T follicular helper cell (primary cell): ENCODE results near the gene RTL1.

Experiments used
- DNase-seq: peaks from one replicate; pipeline ENCODE4 v3.0.0-alpha.2; 2020; ENCODE audit warnings: low read depth

RTL1 gene

DNA sequence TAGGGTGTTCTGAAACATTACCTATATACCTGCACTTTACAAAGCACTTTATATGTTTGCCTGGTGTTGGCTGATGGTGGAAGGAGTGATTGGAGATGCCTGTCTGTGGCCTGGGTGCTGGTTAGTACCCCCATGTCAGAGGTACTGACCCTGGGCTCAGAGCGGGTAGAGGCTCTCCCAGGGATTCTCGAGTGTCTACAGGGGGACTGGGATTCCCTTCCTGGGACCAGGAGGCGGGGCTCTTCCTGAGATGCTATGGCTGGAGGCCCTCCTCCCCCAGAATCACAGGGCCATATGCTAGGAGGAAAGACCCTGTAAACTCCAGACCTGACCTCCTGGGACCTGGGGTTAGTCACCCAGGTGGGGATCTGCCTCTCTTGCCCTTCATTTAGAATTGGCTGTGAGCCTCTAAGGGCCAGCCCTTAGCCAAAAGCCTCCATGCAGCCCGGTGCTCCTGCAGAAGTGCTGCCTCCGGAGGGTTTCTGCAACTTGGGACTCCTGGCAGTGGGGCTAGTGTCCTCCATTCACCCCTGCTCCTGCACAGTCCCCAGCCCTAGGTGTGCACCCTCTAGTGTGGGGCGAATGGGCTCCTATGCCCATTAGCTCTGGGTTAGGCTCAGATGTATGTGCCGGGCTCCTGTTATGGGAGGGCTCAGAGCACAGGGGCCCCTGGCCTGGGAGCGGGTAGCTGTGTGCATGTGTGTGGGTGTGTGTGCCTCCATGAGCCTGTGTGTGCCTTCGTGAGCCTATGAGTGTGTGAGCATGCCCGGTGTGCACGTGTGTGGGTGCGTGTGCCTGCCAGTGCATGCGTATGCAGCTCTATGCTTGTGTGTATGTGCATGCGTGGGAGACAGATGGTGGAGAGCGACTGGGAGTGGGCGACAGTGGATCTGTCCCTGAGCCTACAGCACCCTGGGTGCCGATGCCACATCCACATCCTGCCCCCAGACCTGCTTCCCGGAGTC is 36.6 kb downstream of the RTL1 start:
- no peak for DNase-seq

DNA sequence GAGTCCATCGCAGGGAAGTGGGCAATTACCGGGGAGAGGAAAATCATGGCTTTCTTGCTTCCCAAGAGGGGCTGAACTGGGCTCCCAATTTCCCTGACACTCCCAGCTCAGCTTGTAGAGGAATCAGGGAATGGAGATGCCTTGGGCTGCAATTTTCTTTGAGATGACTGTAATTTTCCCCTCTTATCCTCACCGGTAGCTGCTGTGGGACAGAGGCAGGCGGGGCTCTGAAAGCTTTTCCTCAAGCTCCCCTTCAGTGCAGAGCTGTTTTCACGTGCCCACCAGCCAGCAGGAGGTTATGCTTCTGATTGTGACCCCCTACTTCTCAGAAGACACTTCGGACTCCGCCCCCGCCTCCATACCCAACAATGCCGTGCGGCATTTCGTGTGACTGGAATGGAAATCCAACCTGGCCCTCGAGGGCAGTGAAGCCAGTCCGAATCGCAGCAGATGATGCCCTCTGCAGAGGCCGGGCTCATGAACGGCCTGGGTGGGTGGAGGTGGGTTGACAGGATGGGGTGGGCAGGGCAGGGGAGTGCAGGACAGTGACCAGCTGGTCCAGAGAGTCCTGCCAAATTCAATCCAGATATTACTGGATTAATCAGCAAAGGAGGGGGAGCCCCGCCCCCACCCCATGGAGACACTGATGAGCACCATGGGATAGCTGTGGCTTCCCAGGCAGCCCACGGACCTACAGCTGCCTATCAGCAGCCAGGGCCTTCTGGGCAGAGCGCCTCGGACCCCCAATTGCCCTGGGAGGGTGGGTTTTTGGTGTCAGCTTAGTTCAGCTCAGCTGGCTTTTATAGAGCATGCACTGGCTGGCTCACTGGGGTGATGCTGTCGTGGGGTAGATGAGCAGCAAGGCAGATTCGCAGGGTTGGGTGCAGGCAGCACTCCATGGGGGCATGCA is 37.6 kb downstream of the RTL1 start:
- DNase-seq, result no peak

DNA sequence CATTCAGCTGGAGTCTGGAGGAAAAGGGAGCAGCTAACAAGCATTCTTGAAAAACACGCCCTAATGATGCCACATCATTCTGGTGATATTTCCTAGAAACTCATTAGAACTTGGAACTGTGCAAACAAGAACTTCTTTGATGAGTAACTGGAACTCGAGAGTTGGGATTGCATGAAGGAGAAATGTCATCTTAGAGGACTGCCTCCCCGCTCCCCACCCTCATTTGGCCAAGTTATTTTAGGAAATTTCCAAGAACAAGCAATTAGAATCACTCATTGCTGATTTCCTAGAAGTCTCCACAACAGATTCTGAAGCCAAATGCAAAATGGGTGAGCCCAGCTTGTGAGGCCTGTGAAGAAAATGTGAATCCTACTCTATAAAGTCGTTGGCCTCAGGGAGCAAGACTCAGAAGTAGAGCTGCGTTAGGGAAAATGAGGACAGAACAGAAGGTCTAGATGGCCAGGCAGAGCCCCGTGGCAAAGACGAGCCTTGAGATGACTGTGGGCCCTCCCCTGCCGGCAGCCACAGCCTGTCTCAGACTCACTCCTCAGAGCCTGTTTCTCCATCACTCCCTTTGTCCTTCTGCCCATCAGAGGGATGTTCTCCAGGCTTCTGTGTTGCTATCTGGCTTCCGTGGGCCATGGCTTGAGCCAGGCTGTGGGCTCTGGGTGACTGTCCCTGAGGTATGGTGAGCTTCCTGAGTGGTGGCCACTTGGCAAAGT is 38.4 kb downstream of the RTL1 start:
- no peak for DNase-seq

DNA sequence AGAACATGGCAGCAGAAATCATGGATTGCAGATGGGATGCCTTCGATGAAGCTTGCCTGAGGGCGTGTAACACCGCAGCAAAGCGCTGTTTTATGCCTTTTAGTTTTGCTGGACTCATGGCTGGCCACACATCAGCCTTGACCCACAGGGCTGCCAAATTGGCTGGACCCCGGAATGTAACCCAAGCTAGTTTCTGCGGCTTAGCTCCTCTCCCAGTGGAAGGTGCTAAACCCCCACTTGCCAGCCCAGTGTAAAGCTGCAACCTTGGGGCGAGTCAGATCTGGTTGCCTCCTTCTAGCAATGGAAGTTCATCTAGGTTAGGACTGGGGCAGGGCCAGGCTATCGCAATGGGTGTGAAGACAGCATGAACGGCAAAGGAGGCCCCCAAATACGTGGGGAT is 39.3 kb downstream of the RTL1 start:
- no peak for DNase-seq

DNA sequence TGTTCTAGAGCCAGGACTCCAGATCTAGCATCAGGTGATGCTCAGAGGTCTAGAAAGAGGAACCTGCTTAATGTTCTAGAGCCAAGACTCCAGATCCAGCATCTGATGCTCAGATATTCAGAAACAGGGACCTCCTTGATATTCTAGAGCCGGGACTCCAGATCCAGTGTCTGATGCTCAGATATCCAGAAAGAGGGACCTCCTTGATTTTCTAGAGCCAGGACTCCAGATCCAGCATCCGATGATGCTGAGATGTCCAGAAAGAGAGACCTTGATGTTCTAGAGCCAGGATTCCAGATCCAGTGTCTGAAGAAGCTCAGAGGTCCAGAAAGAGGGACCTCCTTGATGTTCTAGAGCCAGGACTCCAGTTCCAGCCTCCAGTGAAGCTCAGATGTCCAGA is 40.7 kb downstream of the RTL1 start:
- DNase-seq, result no peak

DNA sequence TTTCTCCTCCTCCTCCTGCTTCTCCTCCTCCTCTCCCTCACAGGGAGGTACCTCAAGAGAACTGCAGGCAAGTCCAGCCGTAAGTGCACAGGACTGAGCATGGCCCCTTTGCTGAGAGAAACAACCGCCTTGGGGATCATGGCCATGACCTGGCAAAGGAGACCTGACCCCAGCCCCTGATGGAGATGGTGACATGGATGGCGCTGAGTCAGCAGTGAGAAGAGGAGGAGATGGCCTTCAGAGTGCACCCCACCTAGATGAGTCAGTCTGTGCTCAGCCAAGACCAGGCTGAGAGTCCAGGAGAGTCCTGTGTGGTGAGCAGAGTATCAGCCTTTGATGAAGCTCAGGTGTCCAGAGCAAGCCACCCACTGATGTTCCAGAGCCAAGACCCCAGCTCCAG is 41.2 kb downstream of the RTL1 start:
- no peak for DNase-seq

DNA sequence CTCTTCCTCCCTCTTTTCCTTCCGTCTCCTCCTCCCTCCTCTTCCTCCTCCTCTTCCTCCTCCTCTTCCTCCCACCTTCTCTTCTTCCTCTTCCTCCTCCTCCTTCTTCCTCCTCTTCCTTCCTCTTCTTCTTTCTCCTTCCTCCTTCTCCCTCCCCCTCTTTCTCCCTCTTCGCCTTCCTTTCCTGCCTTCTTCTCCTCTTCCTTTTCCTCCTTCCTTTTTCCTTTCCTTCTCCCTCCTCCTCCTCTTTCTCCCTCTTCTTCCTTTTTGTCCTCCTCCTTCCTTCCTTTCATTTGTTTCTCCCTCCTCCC is 41.6 kb downstream of the RTL1 start:
- DNase-seq, result no peak

DNA sequence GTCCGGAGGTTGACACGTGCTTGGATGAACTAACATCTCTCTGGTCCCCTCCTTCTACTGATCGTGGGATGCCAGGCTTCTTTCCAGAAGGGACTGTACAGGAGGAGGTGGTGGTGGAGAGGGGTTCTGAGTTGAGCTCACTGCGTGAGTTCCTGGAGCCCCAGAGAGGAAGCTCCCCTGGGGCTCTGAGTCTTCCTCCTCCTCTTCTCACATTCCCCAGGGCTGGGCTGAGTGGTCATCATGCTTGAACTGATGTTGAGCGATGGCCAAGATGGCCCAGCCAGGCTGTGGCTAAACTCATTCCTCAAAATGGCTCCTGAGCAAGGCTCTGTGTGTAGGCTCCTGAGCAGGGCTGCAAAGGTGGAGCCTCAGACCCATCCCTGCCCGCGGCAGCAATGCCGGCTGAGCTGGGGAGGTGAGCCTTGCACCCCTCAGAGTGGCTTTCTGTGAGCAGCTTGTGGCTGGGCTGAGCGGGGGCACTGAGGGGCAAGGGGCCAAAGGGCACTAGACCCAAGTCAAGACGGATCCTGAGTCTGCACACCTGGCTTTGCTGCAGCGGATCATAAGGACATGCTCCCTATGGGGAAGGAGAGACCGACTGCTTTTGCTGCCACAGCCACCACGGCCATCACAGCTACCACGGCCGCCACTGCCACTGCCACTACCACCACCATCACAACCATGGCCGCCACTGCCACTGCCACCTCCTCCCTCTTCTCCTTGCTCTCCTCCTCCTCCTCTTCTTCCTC is 42.2 kb downstream of the RTL1 start:
- DNase-seq, result no peak

DNA sequence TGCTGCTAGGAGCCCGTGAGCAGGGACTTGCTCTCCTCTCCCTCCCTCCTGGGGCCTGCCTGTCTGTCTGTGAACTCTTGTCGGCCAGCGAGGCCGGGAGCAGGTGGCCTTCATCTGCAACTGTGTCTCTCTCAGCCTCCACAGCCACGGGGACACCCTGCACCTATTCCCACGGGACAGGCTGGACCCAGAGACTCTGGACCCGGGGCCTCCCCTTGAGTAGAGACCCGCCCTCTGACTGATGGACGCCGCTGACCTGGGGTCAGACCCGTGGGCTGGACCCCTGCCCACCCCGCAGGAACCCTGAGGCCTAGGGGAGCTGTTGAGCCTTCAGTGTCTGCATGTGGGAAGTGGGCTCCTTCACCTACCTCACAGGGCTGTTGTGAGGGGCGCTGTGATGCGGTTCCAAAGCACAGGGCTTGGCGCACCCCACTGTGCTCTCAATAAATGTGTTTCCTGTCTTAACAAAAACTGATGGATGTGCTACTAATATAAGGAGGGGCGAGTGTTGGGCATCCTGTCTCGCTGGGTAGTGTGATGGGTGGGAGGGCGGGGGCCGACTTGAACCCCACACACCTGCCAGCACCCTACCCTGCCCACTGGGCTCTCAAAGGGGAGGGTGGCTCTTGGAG is 42.9 kb downstream of the RTL1 start:
- no peak for DNase-seq

DNA sequence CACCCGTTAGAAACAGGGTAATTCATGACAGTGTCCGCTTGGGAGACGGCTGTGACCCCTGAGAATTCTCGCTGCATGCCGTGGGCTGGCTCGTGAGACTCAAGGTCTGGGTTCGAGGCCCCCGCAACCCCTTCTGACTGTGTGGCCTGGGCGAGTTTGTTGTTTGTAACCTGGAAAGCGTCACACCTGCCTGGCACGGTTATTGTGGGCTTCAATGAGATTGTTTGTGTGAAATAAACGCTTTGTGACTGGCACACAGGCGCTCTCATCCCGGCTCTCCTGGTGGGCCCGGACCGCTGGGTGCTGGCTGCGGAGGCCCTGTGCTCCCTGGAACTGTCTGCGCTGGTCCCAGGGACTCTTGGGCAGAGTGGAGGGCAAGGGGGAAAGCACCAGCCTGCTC is 43.7 kb downstream of the RTL1 start:
- no peak for DNase-seq

DNA sequence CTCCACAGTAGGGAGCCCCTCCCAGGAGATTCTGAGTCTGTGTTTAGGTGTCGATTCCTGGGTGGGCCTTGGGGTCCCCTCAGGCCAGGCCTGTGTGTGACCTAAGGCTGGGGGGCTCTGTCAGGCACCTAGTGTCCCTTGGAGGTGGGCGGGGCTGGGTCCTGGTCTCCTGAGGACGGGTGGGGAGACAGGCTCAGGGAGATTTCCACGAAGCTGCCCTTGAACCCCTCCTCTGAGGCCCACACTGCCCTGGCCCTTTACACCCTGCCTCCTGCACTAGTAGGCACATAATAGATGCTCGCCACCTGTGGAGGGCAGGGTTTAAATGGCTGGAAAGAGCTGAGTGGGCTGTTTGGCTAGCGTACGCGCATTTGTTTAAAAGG is 44.7 kb downstream of the RTL1 start:
- DNase-seq, result no peak

DNA sequence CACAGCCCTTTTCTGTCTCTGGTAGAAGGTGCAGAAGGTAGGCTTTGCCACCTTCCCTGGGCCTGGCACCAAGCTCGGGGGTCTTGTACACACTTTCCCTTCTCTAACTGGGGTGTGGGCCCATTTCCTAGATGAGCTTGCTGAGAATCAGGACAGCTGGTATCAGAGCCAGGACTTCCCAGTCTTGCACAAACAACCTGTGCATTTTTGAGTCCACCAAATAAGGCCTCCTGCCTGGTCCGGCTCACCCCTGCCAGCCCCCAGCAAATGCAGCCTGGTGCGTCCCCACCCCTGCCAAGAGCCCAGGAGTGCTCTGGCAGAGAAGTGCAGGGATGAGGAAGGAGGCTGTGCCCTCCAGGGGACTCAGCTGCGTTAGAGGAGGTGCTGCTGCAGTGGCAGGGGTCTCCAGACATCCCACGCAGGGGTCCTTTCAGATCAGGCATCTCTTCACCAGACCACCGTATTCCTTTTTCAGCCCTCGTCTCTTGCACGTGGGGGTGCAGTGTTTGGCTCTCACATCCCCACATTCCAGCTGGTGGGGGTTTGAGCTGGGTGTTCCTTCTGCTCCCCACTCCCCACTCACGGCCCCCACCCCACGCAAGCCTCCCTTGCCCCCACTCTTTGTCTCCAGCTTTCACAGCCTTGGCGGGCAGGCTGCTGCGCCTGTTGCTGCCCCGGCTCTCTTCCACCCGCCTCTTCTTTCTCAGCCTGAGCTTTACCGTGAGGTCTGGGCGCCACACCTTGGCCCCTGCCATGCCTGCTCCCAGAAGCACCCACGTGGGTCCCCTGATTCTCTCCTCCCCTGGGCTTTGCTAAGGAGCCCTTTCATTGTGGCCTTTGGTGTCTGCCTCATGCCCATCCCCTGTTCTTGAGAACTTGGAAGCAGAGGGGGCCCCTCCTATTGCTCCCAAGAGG is 45.3 kb downstream of the RTL1 start:
- DNase-seq, result no peak

DNA sequence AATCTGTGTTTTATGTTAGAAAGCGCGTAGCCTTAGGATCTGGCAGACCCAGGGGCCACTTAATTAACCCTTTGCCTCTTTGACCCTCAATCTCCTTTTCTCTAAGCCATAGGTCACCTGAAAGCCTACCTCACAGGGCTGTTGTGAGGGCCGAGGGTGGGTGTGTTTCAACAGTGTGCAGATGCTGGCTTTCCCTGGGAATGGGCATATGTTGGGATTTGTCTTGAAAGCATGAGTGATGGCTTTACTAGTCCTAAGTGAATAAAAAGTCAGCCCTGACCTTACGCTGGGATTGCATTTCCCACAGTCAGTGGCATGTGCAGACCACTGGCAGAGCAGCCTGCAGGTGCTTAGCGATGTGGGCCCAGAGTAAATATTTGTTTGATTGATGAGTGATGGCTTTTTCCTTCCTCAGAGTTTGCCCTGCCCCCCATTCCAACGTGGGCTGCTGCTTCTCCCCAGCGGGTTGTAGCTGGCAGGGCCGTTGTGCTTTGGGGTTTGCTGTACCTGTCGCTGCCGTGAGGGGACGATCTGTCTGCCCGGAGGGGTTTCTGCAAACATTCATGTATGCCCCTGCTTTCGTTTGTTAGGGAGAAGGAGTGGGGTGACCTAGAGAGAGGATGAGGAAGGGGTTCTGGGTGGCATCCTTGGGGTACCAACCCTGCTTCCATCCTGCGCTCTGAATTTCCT is 46.1 kb downstream of the RTL1 start:
- DNase-seq, result no peak

DNA sequence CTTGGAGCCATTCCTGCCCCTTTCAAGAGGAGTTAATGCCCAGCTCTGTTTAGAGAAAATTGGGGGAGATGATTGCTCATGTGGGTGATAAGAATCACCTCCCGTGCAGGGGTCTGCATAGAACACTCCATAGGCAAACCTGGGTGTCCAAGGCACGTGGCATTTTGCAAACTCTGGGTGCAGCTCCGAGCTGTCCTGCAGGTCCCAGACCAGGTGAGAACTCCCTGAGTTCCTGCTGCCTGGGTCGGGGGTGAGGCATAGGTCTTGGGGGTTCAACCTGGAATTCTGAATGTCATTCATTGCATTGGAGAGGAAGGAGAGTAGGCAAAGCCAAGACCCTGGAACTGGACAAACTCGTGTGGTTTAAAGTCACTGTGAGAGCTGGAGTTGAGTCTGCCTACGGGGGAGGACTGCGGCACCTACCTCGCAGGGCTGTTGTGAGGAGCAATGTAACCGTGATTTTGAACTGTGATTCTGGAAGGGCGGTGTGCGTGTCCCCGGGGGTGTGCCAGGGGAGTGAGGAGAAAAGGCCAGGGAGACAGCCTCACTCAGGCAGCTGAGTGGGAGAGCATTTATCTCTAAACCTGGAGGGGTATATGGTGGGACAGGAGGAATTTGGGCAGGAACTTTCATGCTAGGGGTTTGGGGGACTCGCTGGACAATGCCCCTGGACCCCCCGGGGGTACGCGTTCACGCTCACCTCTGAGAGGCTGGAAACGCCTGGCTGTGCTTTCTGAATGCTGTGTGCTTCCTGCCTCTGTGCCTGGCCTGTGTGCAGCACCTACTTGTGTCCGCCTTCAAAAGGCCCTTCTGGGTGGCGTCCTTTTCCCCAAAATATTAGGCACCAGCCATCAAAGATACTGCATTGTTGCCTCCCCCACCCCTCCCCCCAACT is 47.2 kb downstream of the RTL1 start:
- no peak for DNase-seq

DNA sequence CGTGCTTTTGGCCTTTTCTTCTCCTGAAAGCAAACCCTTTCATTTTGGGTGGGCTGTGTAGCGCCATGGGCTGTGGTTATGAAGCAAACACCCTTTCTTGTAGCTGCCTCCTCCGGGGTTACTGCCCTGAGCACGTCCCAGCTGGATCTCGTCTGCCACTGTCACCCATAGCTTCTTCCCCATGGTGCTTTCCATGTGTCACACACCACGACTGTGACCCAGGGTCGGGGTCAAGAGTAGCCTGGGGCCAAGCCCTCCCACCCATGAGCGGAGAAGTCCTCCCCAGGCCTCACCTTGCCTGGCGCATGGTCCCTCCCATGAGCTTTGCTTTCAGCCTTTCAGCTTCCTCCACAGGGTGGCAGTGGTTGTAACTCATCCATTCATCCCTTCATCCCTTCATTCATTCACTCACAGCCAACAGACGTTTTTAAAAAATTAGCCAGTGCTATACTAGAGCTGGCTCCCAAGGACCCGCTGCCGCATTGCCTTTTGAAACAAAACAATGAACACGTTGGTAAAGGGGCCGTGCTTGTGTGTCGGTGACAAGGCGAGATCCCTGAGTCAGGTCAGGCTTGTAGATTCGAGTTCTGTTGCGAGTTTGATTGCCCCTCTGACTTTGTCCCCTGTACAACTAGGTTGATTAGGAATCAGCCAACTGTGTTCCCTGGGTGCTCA is 48.1 kb downstream of the RTL1 start:
- no peak for DNase-seq

DNA sequence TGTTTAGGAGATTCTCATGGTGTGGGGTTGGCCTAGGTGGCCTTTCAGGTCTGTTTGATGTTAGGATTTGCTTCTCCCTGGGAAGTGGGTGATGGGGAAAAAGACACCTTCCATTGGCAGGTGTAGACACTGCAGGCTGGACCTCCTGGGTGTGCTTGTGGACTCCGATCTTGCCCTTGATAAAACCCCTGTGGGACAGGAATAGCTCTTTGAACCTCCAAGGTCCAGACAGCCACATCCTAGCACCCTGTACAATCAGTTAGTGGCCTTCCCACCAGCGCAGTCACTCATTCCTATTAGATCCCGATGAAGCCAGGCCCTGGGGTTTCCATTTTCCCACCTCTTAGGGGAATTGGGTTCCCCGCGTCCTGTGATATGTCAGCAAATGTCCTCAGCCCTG is 49.1 kb downstream of the RTL1 start:
- DNase-seq, result no peak

DNA sequence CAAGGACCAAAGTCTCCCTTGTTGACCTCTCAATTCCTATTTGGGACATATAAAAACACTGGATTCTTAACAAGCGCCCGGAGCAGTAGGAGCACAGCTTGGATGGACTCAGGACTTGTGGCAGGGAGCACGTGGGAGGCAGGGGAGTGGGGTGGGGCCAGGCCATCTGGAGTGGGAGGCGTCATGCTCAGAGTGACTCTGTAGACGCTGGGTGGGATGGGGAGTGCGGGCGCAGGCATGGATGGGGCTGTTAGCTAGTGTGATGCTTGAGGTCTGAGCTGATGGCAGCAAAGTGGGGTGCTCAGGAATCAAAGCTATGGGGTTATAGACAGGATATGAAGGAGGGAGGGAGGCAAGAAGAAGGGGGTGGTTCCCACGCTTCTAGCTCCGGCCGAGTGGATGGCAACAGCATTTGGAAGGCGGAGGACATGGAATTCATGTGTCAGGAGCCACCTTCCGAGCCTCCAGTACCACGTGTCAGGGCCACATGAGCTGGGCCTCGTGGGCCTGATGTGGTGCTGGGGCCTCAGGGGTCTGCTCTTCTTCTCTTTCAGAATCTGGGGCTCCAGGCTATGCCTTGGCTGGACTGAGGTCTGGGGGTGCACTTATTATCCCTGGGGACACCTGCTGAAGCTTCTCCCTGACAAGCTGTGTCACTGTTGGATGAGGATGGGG is 51.4 kb downstream of the RTL1 start:
- no peak for DNase-seq

DNA sequence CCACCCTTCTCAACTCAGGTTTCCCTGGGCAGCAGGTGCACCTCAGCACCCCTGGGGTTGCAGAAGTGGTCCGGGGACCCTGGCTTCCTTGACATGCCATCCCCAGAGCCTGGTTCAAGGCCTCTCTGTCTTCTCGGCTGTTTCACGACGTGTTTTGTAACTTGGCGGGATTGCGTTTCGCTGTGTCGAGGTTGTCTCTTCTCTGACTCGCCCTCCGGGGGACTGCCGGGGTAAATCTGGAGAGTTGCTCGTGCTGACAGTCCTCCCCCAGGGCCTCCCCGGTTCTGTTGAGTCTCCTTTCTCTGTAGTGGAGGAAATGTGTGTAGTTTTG is 52.0 kb downstream of the RTL1 start:
- DNase-seq, result no peak
